Measurements from ENCODE around the gene DUS1L. TPM values are rescaled to one million over a fixed set of nuclear protein-coding genes. Genes with fewer than 3 reads are reported as not detected.
A peak's percentile ranks its signal among the peaks of the same experiment; 100 is the strongest.

Gene DUS1L
- polyA plus RNA-seq, 2 of the 4 experiments (the other 2 are of a cell fraction): 48.1 to 83.6 TPM

- no peaks in the 10 kb centered on the region for H3K9me3 ChIP-seq
- H3K4me3 ChIP-seq: peak overlapping the region; percentile 97
- ATAC-seq (no peak), DNase-seq (ENCODE audit: low read depth in 1 of 2, low spot score in 1 of 2) (no peak), FAIRE-seq (no peak)
- peaks cover 16% of the 10 kb centered on the region; the same call in 2 of the 3 replicates for H3K4me1 ChIP-seq
- TF ChIP-seq REST (IDR thresholded peaks at IDR 0.05) (no peak), PHF8 (IDR thresholded peaks at IDR 0.05; ENCODE audit: borderline replicate concordance, low read depth) (0 out of 2 replicates have a peak, but pooled peaks have one; percentile 18), TFCP2L1 (CRISPR knock-in tag; IDR thresholded peaks at IDR 0.05) (no peak), KDM1A (IDR thresholded peaks at IDR 0.05; ENCODE audit: low read depth) (no peak)
- POLR2A ChIA-PET: interaction anchor here (1.0 to 2.0 kb wide), 3 partner anchors 13 to 47 kb away, joined by 3 to 8 read pairs (median 5); partner anchors contain the start of genes DCXR, DUS1L and FASN
- peak overlapping the region; percentile 91 to 95 for H3K27ac ChIP-seq
- CTCF ChIA-PET: interaction anchor here (1.0 to 21.7 kb wide), 6 partner anchors 9 to 91 kb away, joined by 3 to 191 read pairs (median 6); partner anchors contain the start of genes DCXR, DUS1L and RAC3
- WGBS (ENCODE audit: missing lambda C conversion rate): 52% methylated on average over 39 of the region's 79 CpGs
- H3K4me2 ChIP-seq: peak overlapping the region; percentile 91
Measured at GRCh38 chr17:82050761-82051641, 14.6 kb downstream of the DUS1L start.

- peak overlapping the region; percentile 97; the same call in 1 of the 3 replicates for H3K4me3 ChIP-seq
- peaks cover 16% of the 10 kb centered on the region; the same call in 2 of the 3 replicates for H3K4me1 ChIP-seq
- POLR2A ChIA-PET: interaction anchor here (1.4 to 2.0 kb wide), 2 partner anchors 13 to 48 kb away, joined by 5 to 8 read pairs; partner anchors contain the start of genes DCXR and FASN
- H3K4me2 ChIP-seq: peak overlapping the region; percentile 91
- H3K9me3 ChIP-seq: no peaks in the 10 kb centered on the region
- ATAC-seq (no peak), DNase-seq (ENCODE audit: low read depth in 1 of 2, low spot score in 1 of 2) (no peak), FAIRE-seq (no peak)
- WGBS (ENCODE audit: missing lambda C conversion rate): 89% methylated on average over 28 of the region's 28 CpGs
- TF ChIP-seq MAZ (IDR thresholded peaks at IDR 0.05; ENCODE audit: borderline replicate concordance, low read depth, low read length) (no peak), NR3C1 (IDR thresholded peaks at IDR 0.05) (no peak), EHF (CRISPR knock-in tag; IDR thresholded peaks at IDR 0.05) (no peak), ZFP36 (IDR thresholded peaks at IDR 0.05; ENCODE audit: borderline replicate concordance, partially characterized antibody) (no peak), KDM1A (IDR thresholded peaks at IDR 0.05; ENCODE audit: low read depth) (no peak), HOXB13 (CRISPR knock-in tag; IDR thresholded peaks at IDR 0.05; ENCODE audit: low read depth) (no peak), POLR2A (IDR thresholded peaks at IDR 0.05; ENCODE audit: low read length) (no peak), JUN (IDR thresholded peaks at IDR 0.05) (no peak), RNF2 (IDR thresholded peaks at IDR 0.05; ENCODE audit: borderline replicate concordance, low read depth) (no peak), HDAC2 (IDR thresholded peaks at IDR 0.05) (no peak), E2F6 (IDR thresholded peaks at IDR 0.05; ENCODE audit: borderline replicate concordance, low read depth) (no peak), SREBF2 (IDR thresholded peaks at IDR 0.05) (no peak)
- peak overlapping the region in 1 of 2 experiments; percentile 95; a peak in 4 of 6 replicates for H3K27ac ChIP-seq
- CTCF ChIA-PET: interaction anchor here (1.1 to 21.7 kb wide), 8 partner anchors 9 to 91 kb away, joined by 3 to 191 read pairs (median 4); partner anchors contain the start of genes DCXR, DUS1L and RAC3
Measured at GRCh38 chr17:82050152-82050760, 15.3 kb downstream of the DUS1L start.

- ChIA-PET CTCF (interaction anchor here (0.9 to 21.7 kb wide), 7 partner anchors 8 to 90 kb away, joined by 3 to 191 read pairs (median 5); partner anchors contain the start of genes DCXR, NOTUM and RAC3), POLR2A (interaction anchor here (1.4 to 2.0 kb wide), 2 partner anchors 12 to 49 kb away, joined by 5 to 8 read pairs; partner anchors contain the start of genes DCXR and FASN)
- Histone ChIP-seq H3K4me2 (no peak overlapping the region), H3K9me3 (no peaks in the 10 kb centered on the region), H3K4me1 (peaks cover 16% of the 10 kb centered on the region; the same call in 2 of the 3 replicates), H3K4me3 (no peak overlapping the region), H3K27ac (no peak overlapping the region)
- 94% methylated on average over 14 of the region's 16 CpGs for WGBS (ENCODE audit: missing lambda C conversion rate)
- ATAC-seq: no peak
- no peak for DNase-seq (ENCODE audit: low read depth in 1 of 2, low spot score in 1 of 2)
- no peak for FAIRE-seq
- TF ChIP-seq EHF (CRISPR knock-in tag; IDR thresholded peaks at IDR 0.05) (no peak), ZSCAN20 (CRISPR knock-in tag; IDR thresholded peaks at IDR 0.05) (no peak), FOSL2 (IDR thresholded peaks at IDR 0.05) (no peak), FOSL2 (CRISPR knock-in tag; IDR thresholded peaks at IDR 0.05) (no peak), CBX8 (IDR thresholded peaks at IDR 0.05) (no peak), RFX5 (IDR thresholded peaks at IDR 0.05) (no peak), HEYL (CRISPR knock-in tag; IDR thresholded peaks at IDR 0.05) (no peak), CHD2 (IDR thresholded peaks at IDR 0.05; ENCODE audit: low read length, partially characterized antibody) (no peak), E2F6 (IDR thresholded peaks at IDR 0.05; ENCODE audit: borderline replicate concordance, low read depth) (no peak), CEBPB (IDR thresholded peaks at IDR 0.05) (no peak), FOXS1 (CRISPR knock-in tag; IDR thresholded peaks at IDR 0.05) (no peak), POLR2AphosphoS2 (conservative IDR thresholded peaks at IDR 0.05; ENCODE audit: low read length) (no peak), ZC3H11A (IDR thresholded peaks at IDR 0.05) (no peak)
Measured at GRCh38 chr17:82049521-82049971, 16.1 kb downstream of the DUS1L start.
